NK-92 (cell line): Measurements from ENCODE around the gene ERC2.

Experiments used
- DNase-seq: peaks from one replicate; lab custom pipeline; 2025; ENCODE audit not compliant: unreplicated experiment; lab: John Stamatoyannopoulos, UW

The ERC2 gene

DNA sequence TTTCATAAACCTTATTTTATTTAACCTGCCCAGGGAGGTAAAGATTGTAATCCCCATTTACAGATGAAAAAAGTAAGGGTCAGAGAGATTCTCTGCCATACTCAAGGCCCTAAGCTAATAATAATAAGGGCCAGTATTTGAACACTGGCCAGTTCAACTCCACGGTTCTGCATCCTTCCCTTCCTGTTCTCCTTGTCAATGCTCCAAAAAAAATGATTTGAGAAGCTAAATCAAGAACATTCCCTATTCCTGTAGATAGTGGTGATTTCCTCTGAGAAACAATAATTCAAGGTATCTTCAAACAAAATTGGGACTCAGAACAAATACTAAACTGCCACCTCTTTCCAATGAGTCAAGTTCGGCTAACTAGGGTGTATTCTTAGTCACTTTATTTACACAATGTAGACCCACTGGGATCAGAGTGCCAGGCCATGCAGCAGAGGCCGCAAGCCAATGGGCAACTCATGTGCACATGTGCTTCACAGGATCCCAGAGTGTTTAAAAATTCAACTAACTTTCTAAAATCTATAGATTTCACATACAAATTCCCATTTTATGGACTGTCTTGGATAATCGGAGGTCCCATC, 521.6 kb downstream of the ERC2 start:
- no peak for DNase-seq

DNA sequence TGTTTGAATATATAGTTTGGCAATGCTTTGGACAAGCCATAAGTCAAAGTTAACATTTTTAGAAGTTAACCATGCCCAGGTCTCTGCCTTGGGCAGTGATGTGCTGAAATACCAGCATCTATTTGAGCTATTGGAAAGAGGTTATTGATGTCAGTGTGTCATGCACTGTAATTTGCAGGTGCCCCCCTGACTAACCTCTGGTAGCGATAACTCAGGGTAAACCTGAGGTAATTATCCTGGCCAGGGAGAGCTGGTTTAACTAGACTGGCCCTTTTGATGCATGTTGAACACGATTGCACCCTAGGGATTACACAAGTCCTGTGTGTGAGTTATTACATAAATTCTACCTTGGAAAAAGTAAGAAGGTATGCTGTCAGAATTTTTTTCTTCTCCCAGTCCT, 525.4 kb downstream of the ERC2 start:
- no peak for DNase-seq

DNA sequence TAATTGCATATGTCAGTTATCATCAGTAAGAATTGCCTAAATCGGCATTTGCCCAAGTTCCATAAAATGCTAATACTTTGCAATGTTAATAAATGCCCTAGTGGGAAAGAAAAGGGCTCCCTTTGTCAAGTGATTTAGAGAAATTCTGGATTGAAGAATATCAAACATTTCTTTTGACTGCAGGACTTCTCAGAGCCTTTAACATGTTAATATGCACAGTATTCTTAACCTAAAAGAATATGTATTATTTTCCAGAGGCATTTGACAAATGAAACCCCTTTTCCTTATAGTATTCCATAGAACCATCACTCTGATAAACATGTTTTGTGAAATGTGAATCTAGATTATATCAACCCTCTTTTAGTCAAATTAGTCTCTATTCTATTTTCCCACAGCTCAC, 529.0 kb downstream of the ERC2 start:
- no peak for DNase-seq

DNA sequence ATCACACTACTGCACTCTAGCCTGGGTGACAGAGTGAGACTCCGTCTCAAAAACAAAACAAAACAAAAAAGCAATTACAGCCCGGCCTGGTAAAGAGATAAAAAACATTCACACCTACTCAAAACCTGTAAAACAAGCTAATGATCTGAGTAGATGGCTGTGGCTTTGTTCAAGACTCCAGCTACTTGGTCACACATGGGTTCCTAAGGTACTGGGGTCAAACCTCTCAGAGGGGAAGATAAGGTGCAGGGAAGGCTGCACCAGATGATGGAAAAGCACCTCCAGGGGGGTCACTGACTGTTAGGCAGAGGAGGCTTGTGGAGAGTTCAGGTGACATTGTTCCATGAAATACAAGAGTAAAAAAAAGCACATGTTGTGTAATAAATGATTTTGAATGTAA, 531.0 kb downstream of the ERC2 start:
- no peak for DNase-seq

DNA sequence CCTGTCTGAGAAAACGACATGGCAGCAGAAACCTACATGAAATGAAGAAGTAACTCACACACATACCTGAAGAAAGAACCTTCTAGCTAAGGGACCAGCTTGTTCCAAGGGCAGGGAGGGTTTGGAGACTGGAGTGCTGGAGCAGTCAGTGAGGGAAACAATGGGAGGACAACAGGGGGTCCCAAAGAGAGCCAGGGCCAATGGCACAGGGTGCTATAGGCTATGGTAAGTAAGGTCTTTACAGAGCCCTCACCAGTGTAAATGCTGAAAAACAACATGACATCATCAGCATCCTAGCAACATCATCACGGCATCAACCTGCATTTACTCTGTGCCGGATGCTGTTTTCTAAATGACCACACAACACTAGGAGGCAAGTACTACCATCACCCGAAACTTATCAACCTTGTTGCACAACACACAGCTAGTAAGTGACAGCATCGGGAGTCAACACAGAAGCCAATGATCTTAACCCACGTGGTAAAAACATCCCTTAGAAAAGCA, 531.7 kb downstream of the ERC2 start:
- DNase-seq: no peak

DNA sequence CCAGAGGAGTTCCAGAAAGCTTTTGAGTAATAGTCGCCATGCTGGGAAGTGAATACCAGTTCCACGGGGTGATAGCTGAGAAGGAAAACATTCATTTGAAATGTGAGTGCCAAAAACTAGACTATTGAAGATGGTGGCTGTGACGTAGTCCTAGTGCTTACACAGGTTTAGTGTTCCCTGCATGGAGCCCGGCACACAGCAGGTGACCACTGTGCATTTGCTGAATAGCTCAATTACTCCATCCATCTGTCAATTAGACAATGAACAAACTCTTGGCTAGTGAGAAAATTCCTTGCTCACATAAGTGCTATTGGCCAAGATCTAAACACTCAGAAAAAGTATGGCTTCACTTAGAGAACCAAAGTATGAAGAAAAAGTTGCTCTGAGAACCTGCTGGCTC, 533.0 kb downstream of the ERC2 start:
- no peak for DNase-seq

DNA sequence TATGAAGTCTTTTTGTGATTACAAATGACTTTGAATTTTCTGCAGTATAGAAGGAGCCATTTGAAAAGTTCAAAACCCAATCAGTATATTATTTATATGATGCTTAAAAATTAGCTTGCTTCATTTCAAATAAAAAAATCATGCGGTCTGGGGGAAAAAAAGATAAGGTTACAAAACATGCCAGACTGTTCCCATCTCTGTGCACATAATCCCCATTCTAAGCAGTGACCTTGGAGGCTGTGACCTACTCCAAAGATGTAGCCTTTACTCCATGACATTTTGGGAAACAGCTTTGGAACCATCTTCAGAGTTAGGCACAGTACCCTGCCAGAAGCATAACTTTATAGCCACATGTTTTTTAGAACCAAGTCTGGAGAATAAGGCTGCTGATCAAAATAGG, 533.5 kb downstream of the ERC2 start:
- DNase-seq: no peak

DNA sequence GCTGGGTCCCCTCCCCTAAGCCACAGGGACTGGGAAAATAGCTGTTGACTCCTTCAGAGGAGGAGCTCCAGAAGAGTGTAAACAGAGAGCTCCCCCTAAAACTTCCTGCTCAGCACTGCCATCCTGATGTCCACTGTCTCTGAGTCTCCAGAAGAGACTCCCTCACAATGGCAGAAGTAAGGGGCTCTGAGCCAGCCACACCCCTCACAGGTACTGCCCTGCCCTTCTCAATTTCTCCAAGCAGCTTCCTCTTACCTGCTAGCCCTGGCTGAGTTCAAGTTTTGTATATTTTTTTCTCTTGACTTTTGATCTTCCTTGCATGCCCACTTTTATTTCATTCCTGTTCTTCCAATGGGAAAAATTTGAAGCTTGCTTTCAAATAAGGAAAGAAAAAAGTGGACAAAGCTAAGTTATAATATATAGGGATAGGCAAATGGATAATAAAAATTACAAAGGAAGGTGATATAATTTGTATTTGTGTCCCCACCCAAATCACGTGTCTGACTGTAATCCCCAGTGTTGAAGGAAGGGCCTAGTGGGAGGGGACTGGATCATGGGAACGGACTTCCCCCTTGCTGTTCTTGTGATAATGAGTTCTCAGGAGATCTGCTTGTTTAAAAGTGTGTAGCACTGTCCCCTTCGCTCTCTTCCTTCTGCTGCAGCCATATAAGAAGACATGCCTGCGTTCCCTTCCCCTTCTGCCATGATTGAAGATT, 539.0 kb downstream of the ERC2 start:
- DNase-seq: no peak

DNA sequence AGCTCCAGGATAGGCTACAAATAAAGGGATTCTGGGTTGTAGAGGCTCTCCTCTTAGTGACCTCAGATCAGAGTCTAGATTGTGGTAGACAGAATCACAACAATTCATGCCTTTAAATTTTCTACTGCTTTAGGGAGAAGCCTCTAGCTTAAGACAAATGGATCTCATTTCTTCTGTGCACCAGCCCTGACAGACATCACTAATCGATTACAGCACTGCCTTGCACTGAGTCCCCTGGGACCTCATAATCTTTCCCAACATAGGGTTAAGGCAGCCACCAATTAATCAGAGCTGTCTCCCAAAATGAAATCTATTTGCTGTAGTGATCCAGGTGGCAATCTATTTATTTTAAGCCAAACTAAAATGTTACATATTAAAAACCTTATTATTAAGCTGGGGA, 544.6 kb downstream of the ERC2 start:
- no peak for DNase-seq

DNA sequence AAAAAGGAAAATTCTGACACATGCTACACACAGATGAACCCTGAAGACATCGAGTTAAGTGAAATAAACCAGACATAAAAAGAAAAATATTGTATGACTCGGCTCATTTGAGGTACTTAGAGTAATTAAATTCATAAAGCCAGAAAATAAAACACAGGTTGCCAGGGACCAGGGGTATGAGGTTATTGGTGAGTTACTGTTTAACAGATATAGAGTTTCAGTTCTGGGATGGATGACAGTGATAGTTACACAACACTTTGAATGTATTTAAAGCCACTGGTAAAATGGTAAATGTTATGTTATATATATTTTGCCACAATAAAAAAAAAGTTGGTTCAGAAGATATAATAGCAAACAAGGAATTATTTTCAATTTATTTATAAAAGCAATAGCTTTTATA, 545.1 kb downstream of the ERC2 start:
- DNase-seq: no peak

DNA sequence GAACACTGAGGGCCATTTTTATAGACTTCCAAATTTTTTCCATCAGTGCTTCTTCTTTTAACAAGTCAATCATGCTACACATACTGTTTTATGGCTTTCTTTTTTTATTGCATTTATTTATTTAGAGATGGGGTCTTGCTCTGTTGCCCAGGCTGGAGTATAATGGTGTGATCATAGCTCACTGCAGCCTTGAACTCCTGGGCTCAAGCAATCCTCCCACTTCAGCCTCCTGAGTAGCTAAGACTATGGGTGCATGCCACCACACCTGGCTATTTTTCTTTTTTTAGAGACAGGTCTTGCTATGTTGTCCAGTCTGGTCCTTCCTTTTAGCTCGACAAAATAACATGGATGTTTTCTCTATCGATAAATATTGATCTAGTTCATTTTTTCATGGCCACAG, 555.4 kb downstream of the ERC2 start:
- DNase-seq: no peak

DNA sequence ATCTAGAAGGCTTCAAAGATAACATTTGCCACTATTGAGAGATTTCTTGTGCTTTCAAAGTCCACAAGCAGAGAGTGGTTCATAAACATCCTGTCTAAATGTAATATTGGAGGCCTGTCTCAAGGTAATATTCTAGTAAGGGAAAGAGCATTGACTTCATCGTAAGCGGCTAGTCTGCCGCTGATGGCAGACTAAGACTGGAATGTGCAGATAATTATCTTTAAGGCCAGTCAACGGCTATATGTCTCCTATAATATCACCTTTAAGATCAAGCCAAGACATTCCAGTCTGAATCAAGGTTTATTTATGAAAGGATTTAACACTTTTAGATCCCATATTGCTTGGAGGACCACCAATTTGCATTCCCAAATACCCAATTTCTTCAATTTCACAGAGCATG, 557.0 kb downstream of the ERC2 start:
- DNase-seq: no peak

DNA sequence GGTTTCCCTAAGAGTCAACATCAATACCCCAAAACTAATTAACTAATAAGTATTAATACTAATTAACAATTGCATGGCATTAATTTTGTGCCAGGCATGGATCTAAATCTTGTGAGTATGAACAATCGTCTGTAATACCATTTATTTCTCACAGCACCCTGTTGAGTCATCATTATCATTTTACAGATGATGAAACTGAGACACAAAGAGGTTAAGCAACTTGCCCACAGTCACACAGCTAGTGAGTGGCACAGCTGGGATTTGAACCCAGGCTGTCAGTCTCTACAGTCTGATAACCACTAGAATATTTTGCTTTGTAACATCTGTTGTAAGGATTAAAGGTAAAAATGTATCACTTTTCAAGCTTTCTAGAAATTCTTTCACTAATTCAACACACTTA, 557.7 kb downstream of the ERC2 start:
- no peak for DNase-seq

DNA sequence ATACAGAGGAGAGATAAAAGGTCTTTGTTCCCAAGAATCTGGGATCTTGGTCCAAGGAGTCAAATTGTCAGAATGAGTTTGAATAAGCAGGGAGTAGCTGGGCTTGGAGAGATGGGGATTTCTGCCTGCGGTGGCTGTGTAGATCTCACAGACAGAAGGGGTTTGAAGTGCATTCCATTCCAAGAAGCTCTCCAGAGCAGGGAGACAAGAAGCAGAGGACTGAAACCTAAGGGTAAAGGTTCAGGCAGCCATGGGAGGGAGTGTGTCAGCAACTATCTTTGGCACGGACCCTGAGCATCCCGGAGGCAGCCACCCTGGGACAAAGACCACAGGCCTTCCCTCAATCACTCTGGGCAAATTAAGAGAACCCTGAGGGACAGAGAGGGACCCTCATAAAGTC, 558.9 kb downstream of the ERC2 start:
- DNase-seq: no peak

DNA sequence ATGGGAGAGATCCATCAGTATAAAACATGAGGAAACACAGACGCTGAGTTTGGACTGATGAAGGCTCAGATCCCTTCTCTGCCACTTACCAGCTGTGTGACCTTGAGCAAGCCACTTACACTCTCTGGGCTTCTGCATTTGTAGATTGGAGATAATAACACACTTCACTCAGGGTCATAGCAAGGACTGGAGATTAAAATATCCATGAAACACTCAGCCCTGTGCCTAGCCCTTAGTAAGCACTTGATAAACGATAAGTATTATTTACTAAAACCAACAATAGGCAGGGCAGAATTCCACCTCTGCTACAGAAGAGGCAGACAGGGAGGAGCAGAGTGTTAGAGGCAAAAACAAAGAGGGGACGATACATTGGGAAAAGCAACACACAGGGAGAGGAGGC, 560.7 kb downstream of the ERC2 start:
- no peak for DNase-seq

DNA sequence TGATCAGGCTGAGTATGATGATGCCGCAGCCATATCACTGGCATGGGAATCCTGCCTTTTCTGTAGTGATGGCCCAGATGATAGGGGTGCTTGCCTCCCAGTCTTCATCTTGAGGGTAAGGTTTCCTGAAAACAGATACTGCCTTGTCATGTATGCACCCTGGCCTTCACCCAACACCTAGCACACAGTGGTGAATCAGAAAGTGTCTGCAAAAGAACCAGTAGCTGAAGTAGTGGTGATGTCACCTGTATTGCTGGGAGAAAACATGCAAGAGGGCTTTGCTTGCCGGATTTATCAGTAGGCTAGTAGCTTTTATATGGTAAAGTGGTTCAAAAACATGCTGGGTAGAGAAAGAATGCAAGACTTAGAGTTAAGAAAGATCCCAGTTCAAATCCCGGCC, 561.4 kb downstream of the ERC2 start:
- no peak for DNase-seq

DNA sequence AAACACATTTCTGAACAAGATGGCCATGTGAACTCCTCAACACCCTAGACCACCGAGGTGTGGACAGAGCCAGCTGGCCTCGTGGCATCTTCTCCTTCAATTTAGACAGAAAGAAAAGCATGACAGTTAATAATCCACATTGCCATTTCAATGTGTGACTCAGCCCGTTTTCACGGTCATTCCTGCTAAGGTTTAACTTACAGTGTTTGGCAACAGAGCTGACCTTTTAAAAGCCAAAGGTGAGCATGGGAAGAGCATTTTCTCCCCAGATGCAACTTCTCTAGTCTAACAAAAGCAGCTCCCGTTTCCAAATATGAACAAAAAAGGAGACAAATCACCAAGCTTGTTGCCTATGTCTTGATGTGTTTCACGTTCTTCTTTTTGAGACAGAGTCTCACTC, 563.6 kb downstream of the ERC2 start:
- DNase-seq: no peak

DNA sequence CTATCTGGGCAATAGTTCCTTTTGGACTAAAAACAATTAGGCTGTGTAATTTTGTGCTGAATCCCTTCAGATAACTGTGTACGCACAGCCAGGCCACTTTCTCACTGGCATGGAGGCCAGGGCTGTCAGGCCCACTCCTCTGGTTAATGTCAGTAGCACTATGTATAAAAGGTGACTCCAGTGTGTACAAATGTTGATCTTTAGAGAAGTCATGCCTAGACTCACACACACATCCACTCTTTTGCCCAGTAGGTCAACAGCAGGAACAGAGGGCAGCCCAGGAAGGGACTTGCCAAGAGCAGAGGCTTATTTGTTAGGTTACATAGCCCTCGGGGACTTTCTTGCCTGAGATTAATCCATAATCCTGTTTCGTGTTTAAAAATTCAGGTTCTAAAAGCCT, 564.6 kb downstream of the ERC2 start:
- no peak for DNase-seq

DNA sequence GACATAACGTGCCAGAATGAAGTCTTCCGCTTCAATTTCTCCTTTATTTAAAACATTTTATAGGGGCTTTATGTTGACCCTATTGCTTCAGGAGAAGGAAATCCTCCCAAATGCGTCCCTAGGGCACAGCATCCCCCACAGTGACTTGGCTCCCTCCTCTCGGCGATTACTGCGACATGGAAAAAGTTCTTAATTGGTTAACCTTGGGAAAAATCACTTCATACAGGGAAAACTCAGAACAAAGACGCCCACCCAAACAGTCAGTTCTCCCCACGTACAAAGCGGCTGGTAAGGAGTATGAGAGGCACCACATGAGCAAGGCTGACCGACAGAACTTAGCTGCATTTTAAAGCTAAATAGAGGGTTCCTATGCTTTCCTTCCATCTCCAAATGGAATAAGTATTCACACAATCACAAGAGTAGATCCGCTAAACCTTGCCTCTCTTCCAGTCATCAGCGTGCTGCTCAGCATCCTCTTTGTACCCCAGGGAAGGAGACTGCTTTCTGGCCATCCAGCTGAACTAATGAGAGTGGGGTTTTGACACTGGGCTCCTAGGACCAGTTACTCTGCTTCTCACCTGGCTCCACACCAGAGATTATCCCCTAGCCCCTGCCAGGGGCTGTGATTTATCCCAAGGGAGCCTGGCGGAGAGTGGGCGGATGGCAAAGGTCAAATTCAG, 565.9 kb downstream of the ERC2 start:
- no peak for DNase-seq

DNA sequence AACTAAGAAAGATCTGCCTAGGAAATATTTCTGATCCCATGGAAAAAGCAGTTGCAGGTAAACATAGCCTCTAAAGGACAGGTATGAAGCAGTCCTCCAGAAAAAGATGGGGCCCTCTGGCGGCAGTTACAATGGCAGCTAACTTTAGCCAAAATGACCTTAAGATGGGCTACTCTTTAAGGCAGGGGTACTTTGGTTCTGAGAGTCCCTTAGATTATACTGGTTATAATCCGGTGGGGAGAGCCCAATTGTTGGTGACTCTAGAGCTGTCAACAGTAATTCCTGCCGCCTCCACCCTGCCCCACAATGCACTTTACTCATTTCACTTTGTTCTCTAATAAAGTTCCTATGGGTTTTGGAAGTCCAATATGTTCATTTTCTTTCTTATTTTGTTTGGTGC, 568.4 kb downstream of the ERC2 start:
- DNase-seq: no peak

DNA sequence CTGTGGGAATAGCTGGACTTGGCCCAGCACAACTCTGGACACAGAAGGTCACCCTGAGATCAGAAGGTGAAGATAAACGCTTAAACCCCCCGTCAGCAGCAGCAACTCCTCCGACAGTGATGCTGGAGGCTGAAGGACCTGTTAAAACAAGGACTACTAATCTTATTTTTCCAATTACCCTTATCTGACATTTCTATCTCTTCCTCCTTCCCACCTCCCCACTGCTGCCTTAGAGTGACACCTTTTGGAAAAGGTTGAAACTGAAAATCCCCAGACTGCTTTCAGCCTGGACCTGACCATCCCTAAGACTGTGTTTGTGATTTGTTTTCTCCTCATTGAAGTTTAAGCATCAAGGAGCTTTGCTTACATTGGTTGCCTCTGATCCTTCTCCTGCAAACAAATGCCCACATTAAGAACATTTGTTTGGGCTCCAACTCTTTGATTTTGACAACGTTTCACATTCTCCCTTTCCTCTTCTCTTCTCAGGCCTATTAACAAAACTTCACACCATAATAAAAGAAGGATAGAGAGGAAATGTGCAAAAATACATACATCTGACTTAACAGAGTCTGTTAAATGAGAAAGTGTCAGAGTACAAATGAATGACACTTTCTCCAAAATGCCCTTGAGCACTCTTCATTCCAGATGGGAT, 570.6 kb downstream of the ERC2 start:
- DNase-seq: no peak
